Femur (tissue), 1 donor: ENCODE data around the gene SFSWAP.

Experiments
- DNase-seq: peaks from one replicate; pipeline ENCODE4 v3.0.0-alpha.2; 2017

The SFSWAP gene

GRCh38 chr12:131840643-131841416, 129.9 kb downstream of the SFSWAP start:
- DNase-seq = peak; percentile 16

GRCh38 chr12:131841547-131841946, 130.7 kb downstream of the SFSWAP start:
- DNase-seq = peak; percentile 11

GRCh38 chr12:131842169-131842568, 131.3 kb downstream of the SFSWAP start:
- no peak for DNase-seq

- DNase-seq = no peak
Observed at GRCh38 chr12:131843527-131843926, 132.6 kb downstream of the SFSWAP start.

GRCh38 chr12:131844140-131844539, 133.2 kb downstream of the SFSWAP start:
- DNase-seq = no peak

- no peak for DNase-seq
Observed at GRCh38 chr12:131844656-131845055, 133.8 kb downstream of the SFSWAP start.

- DNase-seq = no peak
Observed at GRCh38 chr12:131845121-131845520, 134.2 kb downstream of the SFSWAP start.

GRCh38 chr12:131847456-131847855, 136.6 kb downstream of the SFSWAP start:
- DNase-seq = no peak

GRCh38 chr12:131848753-131849152, 137.9 kb downstream of the SFSWAP start:
- no peak for DNase-seq
